Cardiac muscle cell (in vitro differentiated cells and primary cell): Measurements from ENCODE around the gene IFI27L2. TPM values are rescaled to one million over a fixed set of nuclear protein-coding genes. Genes with fewer than 3 reads are reported as not detected.

Experiments
- DNase-seq, 2 donors: peaks; one replicate each; pipeline versions ENCODE4 v3.0.0 to v3.0.0-alpha.2; 2010 to 2017; ENCODE audit warnings: low read depth in 1 of 2, low spot score in 1 of 2
- H3K27ac ChIP-seq: fragments of 200-600 bp; sonication (generic); 2 replicates; pipeline ENCODE4 v1.5.1; 2016
- H3K27me3 ChIP-seq: fragments of 200-600 bp; sonication (generic); 2 replicates; pipeline ENCODE4 v1.6.0; 2016; ENCODE audit warnings: control low read depth
- H3K36me3 ChIP-seq: fragments of 200-600 bp; sonication (generic); 2 replicates; pipeline ENCODE4 v1.5.1; 2016; ENCODE audit warnings: control low read depth
- H3K4me1 ChIP-seq: fragments of 200-600 bp; sonication (generic); 2 replicates; pipeline ENCODE4 v1.8.1; 2017; ENCODE audit warnings: low read depth, mild to moderate bottlenecking, mixed run types
- H3K4me3 ChIP-seq: fragments of 200-600 bp; sonication (generic); 2 replicates; pipeline ENCODE4 v1.5.1; 2016; ENCODE audit warnings: mild to moderate bottlenecking
- H3K9me3 ChIP-seq: fragments of 200-600 bp; sonication (generic); 2 replicates; pipeline ENCODE4 v1.5.1; 2017; ENCODE audit warnings: low read depth, mild to moderate bottlenecking, control low read depth
- CTCF ChIP-seq: IDR thresholded peaks from 2 replicates; pipeline ENCODE4 v1.5.1; 2012; ENCODE audit warnings: low read depth, mild to moderate bottlenecking, low read length
- polyA plus RNA-seq: library from polyadenylated mRNA; unstranded; fragments of >200 nt; fragmentation: Nextera tagmentation; extraction: Ambion mirVana; gene quantifications from 2 replicates; pipeline ENCODE4 v1.2.1, GENCODE V29; 2016
- total RNA-seq: library from RNA; depleted of rRNA; stranded (reverse); fragments of >200 nt; gene quantifications from 2 replicates; pipeline ENCODE4 v1.2.3, GENCODE V29; 2016

The IFI27L2 gene
- 257 and 537 TPM in 2 replicates for total RNA-seq
- polyA plus RNA-seq: 251 and 283 TPM in 2 replicates

GRCh38 chr14:94129111-94129757, at the start of gene IFI27L2:
TSS of gene IFI27L2 (minus strand) at chr14:94129604. CDS start at chr14:94129564, 40 bp downstream.
- Histone ChIP-seq H3K27ac (peak within 1 kb of the TSS; percentile 70), H3K27me3 (no peaks in the 10 kb centered on the region), H3K4me1 (no peaks in the 10 kb centered on the region), H3K4me3 (peak within 1 kb of the TSS; percentile 51), H3K9me3 (no peaks in the 10 kb centered on the region), H3K36me3 (no peaks in the 10 kb centered on the region)
- peak; percentile 17 for TF ChIP-seq CTCF
- DNase-seq: peak; percentile 90 to 93

- Histone ChIP-seq H3K4me3 (no peak overlapping the region), H3K4me1 (peaks cover 6% of the 10 kb centered on the region), H3K27ac (no peak overlapping the region), H3K27me3 (peaks cover 37% of the 10 kb centered on the region), H3K9me3 (no peaks in the 10 kb centered on the region), H3K36me3 (no peaks in the 10 kb centered on the region)
- DNase-seq: no peak
- no peak for TF ChIP-seq CTCF
Measured at GRCh38 chr14:94177806-94178205, 48.4 kb upstream of the IFI27L2 start.

GRCh38 chr14:94176808-94177207, 47.4 kb upstream of the IFI27L2 start:
- peaks cover 6% of the 10 kb centered on the region for H3K4me1 ChIP-seq
- no peaks in the 10 kb centered on the region for H3K36me3 ChIP-seq
- peaks cover 42% of the 10 kb centered on the region for H3K27me3 ChIP-seq
- no peaks in the 10 kb centered on the region for H3K9me3 ChIP-seq
- no peak overlapping the region for H3K4me3 ChIP-seq
- TF ChIP-seq CTCF: no peak
- no peak overlapping the region for H3K27ac ChIP-seq
- no peak for DNase-seq

- no peaks in the 10 kb centered on the region for H3K9me3 ChIP-seq
- H3K36me3 ChIP-seq: no peaks in the 10 kb centered on the region
- peaks cover 43% of the 10 kb centered on the region for H3K27me3 ChIP-seq
- TF ChIP-seq CTCF: no peak
- peaks cover 6% of the 10 kb centered on the region for H3K4me1 ChIP-seq
- peak overlapping the region; percentile 47 for H3K4me3 ChIP-seq
- DNase-seq: no peak
- H3K27ac ChIP-seq: no peak overlapping the region
Measured at GRCh38 chr14:94175747-94176146, 46.3 kb upstream of the IFI27L2 start.

- TF ChIP-seq CTCF: no peak
- DNase-seq: peak in 1 of 2 donors; percentile 7
- peaks cover 43% of the 10 kb centered on the region for H3K27me3 ChIP-seq
- H3K36me3 ChIP-seq: no peaks in the 10 kb centered on the region
- H3K9me3 ChIP-seq: no peaks in the 10 kb centered on the region
- no peak overlapping the region for H3K27ac ChIP-seq
- peak overlapping the region; percentile 47 for H3K4me3 ChIP-seq
- peaks cover 1% of the 10 kb centered on the region for H3K4me1 ChIP-seq
Measured at GRCh38 chr14:94175011-94175745, 45.8 kb upstream of the IFI27L2 start.
